H1 (cell line): Measurements from ENCODE around the gene SPECC1. TPM values are rescaled to one million over a fixed set of nuclear protein-coding genes. Genes with fewer than 3 reads are reported as not detected.

Source experiments
- CBX5 ChIP-seq: fragments of 300-800, 300-1000 bp; sonication (generic); IDR thresholded peaks from 2 replicates; pipeline ENCODE4 v1.7.1; 2016; ENCODE audit warnings: antibody characterized with exemption, low read length, low read depth
- EP300 ChIP-seq, 2 experiments: IDR thresholded peaks; 1 replicate in 1 of 2; 2 replicates in 1 of 2; pipeline ENCODE4 v1.6.1; 2011 to 2012; ENCODE audit warnings: low read depth in 2 of 2, low read length in 2 of 2, mild to moderate bottlenecking in 2 of 2, borderline replicate concordance in 1 of 2, inconsistent platforms in 1 of 2, moderate library complexity in 1 of 2
- EZH2 ChIP-seq: fragments of 200-600 bp; sonication (generic); IDR thresholded peaks from 2 replicates; pipeline ENCODE4 v1.7.1; 2012; ENCODE audit warnings: low read depth, mild to moderate bottlenecking, moderate library complexity, low read length, inconsistent platforms; ENCODE audit not compliant: severe bottlenecking
- JUND ChIP-seq: IDR thresholded peaks from 2 replicates; pipeline ENCODE4 v1.6.1; 2011; ENCODE audit warnings: mild to moderate bottlenecking, improper control_type of control experiment, low read length
- RFX5 ChIP-seq: IDR thresholded peaks from 2 replicates; pipeline ENCODE4 v1.6.1; 2011; ENCODE audit warnings: low read depth, low read length, improper control_type of control experiment, borderline replicate concordance
- SP1 ChIP-seq: IDR thresholded peaks from 2 replicates; pipeline ENCODE4 v1.6.1; 2011; ENCODE audit warnings: low read depth, low read length
- SRF ChIP-seq: IDR thresholded peaks from 2 replicates; pipeline ENCODE4 v1.6.1; 2011; ENCODE audit warnings: mild to moderate bottlenecking, low read depth, low read length, moderate library complexity
- polyA plus RNA-seq, 7 experiments: library from polyadenylated mRNA; depleted of rRNA in 3 of 7; stranded (reverse) in 5 of 7; unstranded in 2 of 7; fragments of >200 nt in 5 of 7; fragments of 200-250 nt in 2 of 7; gene quantifications; 1 replicate in 5 of 7; 2 replicates in 1 of 7; 4 replicates in 1 of 7; pipeline versions ENCODE4 v1.2.1 to v1.2.3, GENCODE V29; 2011 to 2013; ENCODE audit warnings: missing spikeins in 2 of 7, mixed read lengths in 2 of 7
- total RNA-seq: library from RNA; stranded (reverse); fragmentation: NEBNext Ultra II Directional; extraction: Animal tissue kit (Norgen Biotek cat#: 25700); gene quantifications from 2 replicates; pipeline ENCODE4 v1.2.1, GENCODE V29; 2021
- TF ChIP-seq, protein P1 (sequence below): fragments of 300-600 bp; sonication (generic); IDR thresholded peaks from 2 replicates; pipeline ENCODE4 v1.7.1; 2012; ENCODE audit warnings: low read length, moderate library complexity, mild to moderate bottlenecking, inconsistent platforms; ENCODE audit not compliant: insufficient replicate concordance

The SPECC1 gene
- total and polyA plus RNA-seq, 2 of the 8 experiments (the other 6 are each of a cell fraction or from before 2014, with no cell fraction given), result 35.8 to 87.9 TPM

DNA sequence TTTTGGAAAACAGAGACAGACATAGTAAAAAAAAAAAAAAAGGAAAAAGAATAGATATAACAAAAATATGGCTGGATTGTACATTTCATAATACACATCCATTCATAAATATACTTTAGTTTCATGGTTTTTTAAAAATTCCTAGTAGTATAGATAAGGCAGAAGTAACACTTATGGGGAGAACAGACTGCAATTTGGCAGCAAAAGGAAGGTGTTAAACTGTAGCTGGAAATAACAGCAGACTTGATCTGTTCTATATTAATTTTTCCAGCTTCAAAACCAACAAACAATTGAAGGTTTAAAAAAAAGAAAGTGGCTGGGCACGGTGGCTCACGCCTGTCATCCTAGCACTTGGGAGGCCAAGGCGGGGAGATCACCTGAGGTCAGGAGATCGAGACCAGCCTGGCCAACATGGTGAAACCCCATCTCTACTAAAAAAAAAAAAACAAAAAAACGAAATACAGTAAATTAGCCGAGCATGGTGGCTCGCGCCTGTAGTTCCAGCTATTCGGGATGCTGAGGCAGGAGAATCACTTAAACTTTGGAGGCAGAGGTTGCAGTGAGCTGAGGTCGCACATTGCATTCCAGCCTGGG lies 191.8 kb downstream of the SPECC1 start (continued):
- TF ChIP-seq CBX5 (no peak), JUND (no peak), EP300 (IDR thresholded peaks at IDR 0.05; ENCODE audit: borderline replicate concordance in 1 of 2, low read depth in 2 of 2, low read length in 2 of 2) (no peak), EZH2 (no peak), SRF (no peak), RFX5 (no peak), SP1 (no peak)
- TF ChIP-seq, protein P1, sequence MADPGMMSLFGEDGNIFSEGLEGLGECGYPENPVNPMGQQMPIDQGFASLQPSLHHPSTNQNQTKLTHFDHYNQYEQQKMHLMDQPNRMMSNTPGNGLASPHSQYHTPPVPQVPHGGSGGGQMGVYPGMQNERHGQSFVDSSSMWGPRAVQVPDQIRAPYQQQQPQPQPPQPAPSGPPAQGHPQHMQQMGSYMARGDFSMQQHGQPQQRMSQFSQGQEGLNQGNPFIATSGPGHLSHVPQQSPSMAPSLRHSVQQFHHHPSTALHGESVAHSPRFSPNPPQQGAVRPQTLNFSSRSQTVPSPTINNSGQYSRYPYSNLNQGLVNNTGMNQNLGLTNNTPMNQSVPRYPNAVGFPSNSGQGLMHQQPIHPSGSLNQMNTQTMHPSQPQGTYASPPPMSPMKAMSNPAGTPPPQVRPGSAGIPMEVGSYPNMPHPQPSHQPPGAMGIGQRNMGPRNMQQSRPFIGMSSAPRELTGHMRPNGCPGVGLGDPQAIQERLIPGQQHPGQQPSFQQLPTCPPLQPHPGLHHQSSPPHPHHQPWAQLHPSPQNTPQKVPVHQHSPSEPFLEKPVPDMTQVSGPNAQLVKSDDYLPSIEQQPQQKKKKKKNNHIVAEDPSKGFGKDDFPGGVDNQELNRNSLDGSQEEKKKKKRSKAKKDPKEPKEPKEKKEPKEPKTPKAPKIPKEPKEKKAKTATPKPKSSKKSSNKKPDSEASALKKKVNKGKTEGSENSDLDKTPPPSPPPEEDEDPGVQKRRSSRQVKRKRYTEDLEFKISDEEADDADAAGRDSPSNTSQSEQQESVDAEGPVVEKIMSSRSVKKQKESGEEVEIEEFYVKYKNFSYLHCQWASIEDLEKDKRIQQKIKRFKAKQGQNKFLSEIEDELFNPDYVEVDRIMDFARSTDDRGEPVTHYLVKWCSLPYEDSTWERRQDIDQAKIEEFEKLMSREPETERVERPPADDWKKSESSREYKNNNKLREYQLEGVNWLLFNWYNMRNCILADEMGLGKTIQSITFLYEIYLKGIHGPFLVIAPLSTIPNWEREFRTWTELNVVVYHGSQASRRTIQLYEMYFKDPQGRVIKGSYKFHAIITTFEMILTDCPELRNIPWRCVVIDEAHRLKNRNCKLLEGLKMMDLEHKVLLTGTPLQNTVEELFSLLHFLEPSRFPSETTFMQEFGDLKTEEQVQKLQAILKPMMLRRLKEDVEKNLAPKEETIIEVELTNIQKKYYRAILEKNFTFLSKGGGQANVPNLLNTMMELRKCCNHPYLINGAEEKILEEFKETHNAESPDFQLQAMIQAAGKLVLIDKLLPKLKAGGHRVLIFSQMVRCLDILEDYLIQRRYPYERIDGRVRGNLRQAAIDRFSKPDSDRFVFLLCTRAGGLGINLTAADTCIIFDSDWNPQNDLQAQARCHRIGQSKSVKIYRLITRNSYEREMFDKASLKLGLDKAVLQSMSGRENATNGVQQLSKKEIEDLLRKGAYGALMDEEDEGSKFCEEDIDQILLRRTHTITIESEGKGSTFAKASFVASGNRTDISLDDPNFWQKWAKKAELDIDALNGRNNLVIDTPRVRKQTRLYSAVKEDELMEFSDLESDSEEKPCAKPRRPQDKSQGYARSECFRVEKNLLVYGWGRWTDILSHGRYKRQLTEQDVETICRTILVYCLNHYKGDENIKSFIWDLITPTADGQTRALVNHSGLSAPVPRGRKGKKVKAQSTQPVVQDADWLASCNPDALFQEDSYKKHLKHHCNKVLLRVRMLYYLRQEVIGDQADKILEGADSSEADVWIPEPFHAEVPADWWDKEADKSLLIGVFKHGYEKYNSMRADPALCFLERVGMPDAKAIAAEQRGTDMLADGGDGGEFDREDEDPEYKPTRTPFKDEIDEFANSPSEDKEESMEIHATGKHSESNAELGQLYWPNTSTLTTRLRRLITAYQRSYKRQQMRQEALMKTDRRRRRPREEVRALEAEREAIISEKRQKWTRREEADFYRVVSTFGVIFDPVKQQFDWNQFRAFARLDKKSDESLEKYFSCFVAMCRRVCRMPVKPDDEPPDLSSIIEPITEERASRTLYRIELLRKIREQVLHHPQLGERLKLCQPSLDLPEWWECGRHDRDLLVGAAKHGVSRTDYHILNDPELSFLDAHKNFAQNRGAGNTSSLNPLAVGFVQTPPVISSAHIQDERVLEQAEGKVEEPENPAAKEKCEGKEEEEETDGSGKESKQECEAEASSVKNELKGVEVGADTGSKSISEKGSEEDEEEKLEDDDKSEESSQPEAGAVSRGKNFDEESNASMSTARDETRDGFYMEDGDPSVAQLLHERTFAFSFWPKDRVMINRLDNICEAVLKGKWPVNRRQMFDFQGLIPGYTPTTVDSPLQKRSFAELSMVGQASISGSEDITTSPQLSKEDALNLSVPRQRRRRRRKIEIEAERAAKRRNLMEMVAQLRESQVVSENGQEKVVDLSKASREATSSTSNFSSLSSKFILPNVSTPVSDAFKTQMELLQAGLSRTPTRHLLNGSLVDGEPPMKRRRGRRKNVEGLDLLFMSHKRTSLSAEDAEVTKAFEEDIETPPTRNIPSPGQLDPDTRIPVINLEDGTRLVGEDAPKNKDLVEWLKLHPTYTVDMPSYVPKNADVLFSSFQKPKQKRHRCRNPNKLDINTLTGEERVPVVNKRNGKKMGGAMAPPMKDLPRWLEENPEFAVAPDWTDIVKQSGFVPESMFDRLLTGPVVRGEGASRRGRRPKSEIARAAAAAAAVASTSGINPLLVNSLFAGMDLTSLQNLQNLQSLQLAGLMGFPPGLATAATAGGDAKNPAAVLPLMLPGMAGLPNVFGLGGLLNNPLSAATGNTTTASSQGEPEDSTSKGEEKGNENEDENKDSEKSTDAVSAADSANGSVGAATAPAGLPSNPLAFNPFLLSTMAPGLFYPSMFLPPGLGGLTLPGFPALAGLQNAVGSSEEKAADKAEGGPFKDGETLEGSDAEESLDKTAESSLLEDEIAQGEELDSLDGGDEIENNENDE, result no peak
